SK-N-MC (cell line): Measurements from ENCODE around the gene POLD2.
"Not testable (repeated sequence)": the region's sequence is repeated elsewhere in the genome, so short reads cannot be mapped to it uniquely, and the experiment has no call there.

Experiments
- DNase-seq: peaks from one replicate; pipeline ENCODE4 v3.0.0-alpha.2; 2011; ENCODE audit warnings: low read depth, low spot score
- H3K27ac ChIP-seq: fragments of 200-600 bp; sonication (generic); 2 replicates; pipeline ENCODE4 v1.5.1; 2016; ENCODE audit warnings: mixed run types
- H3K36me3 ChIP-seq: fragments of 200-600 bp; sonication (generic); 2 replicates; pipeline ENCODE4 v1.6.1; 2017; ENCODE audit warnings: antibody characterized with exemption, low read length, mixed read lengths; ENCODE audit not compliant: insufficient read depth
- H3K4me3 ChIP-seq: fragments of 200-600 bp; sonication (generic); 2 replicates; pipeline ENCODE4 v1.5.1; 2016
- H3K9ac ChIP-seq: fragments of 200-600 bp; sonication (generic); 2 replicates; pipeline ENCODE4 v1.8.0; 2017; ENCODE audit warnings: mixed run types, mixed read lengths; ENCODE audit not compliant: insufficient read length
- H3K9me3 ChIP-seq: fragments of 200-600 bp; sonication (generic); 2 replicates; pipeline ENCODE4 v1.6.1; 2017; ENCODE audit warnings: low read depth, mild to moderate bottlenecking, antibody characterized with exemption, low read length, moderate library complexity, mixed read lengths
- EZH2 ChIP-seq: fragments of 200-600 bp; sonication (generic); IDR thresholded peaks from one replicate; pipeline ENCODE4 v1.6.1; 2017; ENCODE audit warnings: antibody characterized with exemption
- FOXP2 ChIP-seq: optimal IDR thresholded peaks from 2 replicates; pipeline ENCODE3; 2011; ENCODE audit warnings: mild to moderate bottlenecking, moderate library complexity; ENCODE audit not compliant: insufficient read depth; ENCODE audit errors: extremely low read length, control extremely low read depth
- POLR2AphosphoS5 ChIP-seq: IDR thresholded peaks from 2 replicates; pipeline ENCODE4 v1.6.1; 2012; ENCODE audit warnings: mild to moderate bottlenecking, low read depth, low read length, borderline replicate concordance

Gene POLD2

DNA sequence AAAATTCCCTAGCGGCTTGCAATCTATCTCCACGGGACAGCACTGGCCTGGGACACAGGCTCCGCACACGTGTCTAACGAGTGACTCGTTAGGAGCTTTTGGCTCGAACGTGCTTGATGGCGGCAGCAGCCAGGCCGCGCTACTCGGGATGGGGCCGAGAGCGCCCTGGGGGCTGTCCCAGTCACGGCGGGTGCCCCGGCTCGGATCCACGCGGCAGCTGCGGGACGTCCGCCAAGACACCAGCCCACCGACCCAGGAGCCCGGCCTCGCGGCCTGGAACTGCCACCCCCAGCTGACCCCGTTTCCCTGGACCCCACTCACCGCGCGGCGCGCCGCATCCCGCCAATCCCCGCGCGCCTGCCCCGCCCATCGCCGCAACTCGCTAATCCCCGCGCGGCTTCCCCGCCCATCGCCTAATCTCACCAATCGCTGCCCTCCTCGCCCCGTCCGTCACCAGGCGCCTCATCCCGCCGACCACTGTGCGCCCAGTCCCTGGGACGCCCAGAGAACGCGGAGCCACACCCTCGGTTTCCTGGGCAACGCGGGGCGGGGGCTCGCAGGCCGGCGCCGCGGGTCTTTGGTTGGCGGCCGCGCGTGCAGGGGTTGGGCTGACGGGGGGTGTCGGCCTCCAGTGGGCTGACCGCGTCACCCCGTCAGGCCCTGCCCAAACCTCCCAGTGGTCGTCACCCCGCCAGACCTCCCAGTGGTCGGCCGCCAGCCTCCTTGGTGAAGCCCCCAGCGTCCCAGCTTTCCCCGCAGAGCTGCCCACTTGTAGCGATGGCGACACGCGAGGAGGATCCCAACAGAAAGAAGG, at the start of gene POLD2:
Gene POLD2, minus strand, starts transcription at position 359 of the 814 bp plus-strand sequence. CDS start 1,495 bp downstream, outside the sequence.
- Histone ChIP-seq H3K9me3 (no peaks in the 10 kb centered on the region), H3K27ac (peak within 1 kb of the TSS; percentile 45; the same call in 1 of the 2 replicates), H3K4me3 (peak within 1 kb of the TSS; percentile 94), H3K9ac (peak within 1 kb of the TSS; percentile 90), H3K36me3 (peaks cover 34% of the 10 kb centered on the region)
- TF ChIP-seq POLR2AphosphoS5 (peak; percentile 77), FOXP2 (no peak), EZH2 (no peak)
- peak; percentile 40 for DNase-seq

DNA sequence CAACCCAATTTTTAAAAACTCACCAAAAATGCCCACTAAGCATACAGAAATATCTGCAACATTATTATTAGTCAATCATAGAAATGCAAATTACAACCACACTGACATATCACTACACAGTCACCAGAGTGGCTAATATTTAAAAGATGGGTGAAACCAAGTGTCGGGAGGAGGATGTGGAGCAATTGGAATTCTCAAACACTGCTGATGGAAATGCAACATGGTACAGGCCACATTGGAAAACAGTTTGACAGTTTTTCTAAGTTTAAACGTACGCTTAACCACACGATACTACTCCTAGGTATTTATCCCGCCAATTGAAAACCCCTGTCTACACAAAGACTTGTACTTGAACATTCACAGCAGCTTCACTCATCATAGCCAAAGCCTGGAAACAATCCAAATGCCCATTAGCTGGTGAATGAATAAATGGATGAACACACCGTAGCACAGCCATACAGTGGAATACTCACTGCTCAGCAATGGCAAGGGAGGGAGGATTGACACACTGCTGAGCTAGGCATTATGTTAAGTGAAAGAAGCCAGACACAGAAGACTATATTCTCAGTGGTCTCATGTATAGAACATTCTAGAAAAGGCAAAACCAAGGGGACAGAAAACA, 49.6 kb upstream of the POLD2 start:
- H3K27ac ChIP-seq = no peak overlapping the region
- H3K4me3 ChIP-seq = no peak overlapping the region
- TF ChIP-seq FOXP2 = no peak
- TF ChIP-seq EZH2 = no peak
- TF ChIP-seq POLR2AphosphoS5 = no peak
- no peak overlapping the region for H3K9ac ChIP-seq
- no peak for DNase-seq
- no peaks in the 10 kb centered on the region for H3K9me3 ChIP-seq
- no peaks in the 10 kb centered on the region for H3K36me3 ChIP-seq

DNA sequence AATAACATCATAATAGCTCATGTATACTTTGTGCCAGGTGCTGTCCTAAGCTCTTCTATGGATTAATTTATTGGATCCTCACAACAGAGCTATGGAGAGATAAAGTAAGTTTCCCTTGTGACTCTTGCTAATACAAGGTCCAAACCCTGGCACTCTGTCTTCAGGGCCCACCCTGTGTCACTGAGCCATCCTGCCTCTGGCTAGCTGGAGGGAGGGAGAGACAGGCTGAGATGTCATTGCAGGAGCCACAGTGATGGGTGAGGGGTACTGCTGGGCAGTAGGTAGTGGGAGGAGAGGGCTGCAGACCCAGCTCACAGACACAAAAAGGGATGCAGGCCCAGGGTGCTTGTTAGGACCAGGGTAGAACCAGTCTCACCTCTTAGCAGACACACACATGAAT, 49.0 kb upstream of the POLD2 start:
- TF ChIP-seq POLR2AphosphoS5 = no peak
- TF ChIP-seq FOXP2 = no peak
- TF ChIP-seq EZH2 = no peak
- no peaks in the 10 kb centered on the region for H3K36me3 ChIP-seq
- no peak overlapping the region for H3K4me3 ChIP-seq
- H3K9ac ChIP-seq = no peak overlapping the region
- DNase-seq = no peak
- no peaks in the 10 kb centered on the region for H3K9me3 ChIP-seq
- H3K27ac ChIP-seq = no peak overlapping the region

- not testable (repeated sequence) for H3K9ac ChIP-seq, H3K4me3 ChIP-seq, DNase-seq, H3K36me3 ChIP-seq, H3K27ac ChIP-seq, H3K9me3 ChIP-seq
Observed at GRCh38 chr7:44171901-44172300, 48.6 kb upstream of the POLD2 start.

- no peak overlapping the region for H3K27ac ChIP-seq
- no peak for DNase-seq
- H3K9me3 ChIP-seq = no peaks in the 10 kb centered on the region
- TF ChIP-seq POLR2AphosphoS5 (no peak), FOXP2 (no peak), EZH2 (no peak)
- H3K4me3 ChIP-seq = no peak overlapping the region
- H3K36me3 ChIP-seq = no peaks in the 10 kb centered on the region
- no peak overlapping the region for H3K9ac ChIP-seq
Observed at GRCh38 chr7:44167920-44168319, 44.6 kb upstream of the POLD2 start.

DNA sequence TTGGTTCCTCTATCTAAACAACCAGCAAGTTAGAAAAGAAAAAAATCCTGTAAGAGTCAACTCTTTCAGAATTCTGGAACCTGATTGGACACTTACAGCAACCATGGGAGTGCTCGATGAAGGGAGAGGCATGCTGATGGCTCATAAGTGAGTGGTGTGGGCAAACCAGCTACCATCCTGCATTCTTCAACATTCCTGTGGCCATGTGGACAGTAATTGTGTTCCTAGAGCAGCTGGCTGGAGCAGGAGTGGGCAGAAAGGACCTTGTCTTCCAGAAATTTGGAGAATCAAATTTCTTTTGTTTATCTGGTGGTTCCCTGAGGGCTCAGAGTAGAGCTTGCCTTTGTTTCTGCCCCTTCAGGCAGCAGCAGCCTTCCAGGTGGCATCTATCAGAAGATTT, 40.2 kb upstream of the POLD2 start:
- H3K9me3 ChIP-seq = no peaks in the 10 kb centered on the region
- H3K36me3 ChIP-seq = no peaks in the 10 kb centered on the region
- H3K9ac ChIP-seq = no peak overlapping the region
- DNase-seq = no peak
- no peak overlapping the region for H3K27ac ChIP-seq
- TF ChIP-seq FOXP2 = no peak
- no peak for TF ChIP-seq EZH2
- no peak for TF ChIP-seq POLR2AphosphoS5
- H3K4me3 ChIP-seq = no peak overlapping the region

GRCh38 chr7:44162785-44163395, 39.5 kb upstream of the POLD2 start:
- Histone ChIP-seq H3K9me3 (no peaks in the 10 kb centered on the region), H3K4me3 (no peak overlapping the region), H3K9ac (no peak overlapping the region), H3K36me3 (no peaks in the 10 kb centered on the region), H3K27ac (no peak overlapping the region)
- no peak for TF ChIP-seq EZH2
- TF ChIP-seq FOXP2 = no peak
- TF ChIP-seq POLR2AphosphoS5 = no peak
- no peak for DNase-seq

GRCh38 chr7:44162179-44162578, 38.8 kb upstream of the POLD2 start:
- TF ChIP-seq POLR2AphosphoS5 (no peak), EZH2 (no peak), FOXP2 (no peak)
- Histone ChIP-seq H3K9ac (no peak overlapping the region), H3K36me3 (no peaks in the 10 kb centered on the region), H3K4me3 (no peak overlapping the region), H3K9me3 (no peaks in the 10 kb centered on the region), H3K27ac (no peak overlapping the region)
- no peak for DNase-seq

DNA sequence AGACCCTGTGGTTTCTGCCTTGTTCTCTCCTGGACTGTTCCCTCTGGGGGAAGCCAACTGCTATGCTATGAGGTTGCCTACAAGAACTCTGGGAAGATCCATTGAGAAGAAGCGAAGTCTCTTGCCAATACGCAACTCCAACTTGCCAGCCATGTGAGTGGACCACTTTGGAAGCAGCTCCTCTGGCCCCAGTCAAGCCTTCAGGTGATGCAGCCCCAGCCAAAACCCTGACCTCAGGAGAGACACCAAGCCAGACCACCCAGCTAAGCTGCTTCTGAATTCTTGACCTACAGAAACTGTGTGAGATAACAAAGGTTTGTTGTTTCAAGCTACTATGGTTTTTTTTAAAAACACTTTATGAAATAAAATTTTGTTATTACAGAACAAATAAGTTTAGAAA, 38.0 kb upstream of the POLD2 start:
- Histone ChIP-seq H3K36me3 (no peaks in the 10 kb centered on the region), H3K9me3 (no peaks in the 10 kb centered on the region), H3K4me3 (no peak overlapping the region), H3K9ac (no peak overlapping the region), H3K27ac (no peak overlapping the region)
- TF ChIP-seq EZH2 = no peak
- no peak for TF ChIP-seq POLR2AphosphoS5
- TF ChIP-seq FOXP2 = no peak
- no peak for DNase-seq
